Ovary (tissue), 9 donors: ENCODE results near the gene ABCF2. TPM values are rescaled to one million over a fixed set of nuclear protein-coding genes. Genes with fewer than 3 reads are reported as not detected.

Experiments used
- DNase-seq, 5 donors: peaks; one replicate each; pipeline ENCODE4 v3.0.0-alpha.2; 2019 to 2020
- H3K27ac ChIP-seq, 2 donors: fragments of 200-600 bp; one replicate each; pipeline versions ENCODE4 v1.5.1 to v1.8.0; 2019 to 2022
- H3K27me3 ChIP-seq: fragments of 200-600 bp; one replicate; pipeline ENCODE4 v1.8.0; 2022
- H3K36me3 ChIP-seq: fragments of 200-600 bp; sonication (generic); one replicate; pipeline ENCODE4 v1.5.1; 2019
- H3K4me1 ChIP-seq: one replicate; pipeline ENCODE4 v1.8.1; 2013; ENCODE audit warnings: mild to moderate bottlenecking, moderate library complexity; ENCODE audit not compliant: insufficient read depth
- H3K4me3 ChIP-seq: fragments of 200-600 bp; sonication (generic); one replicate; pipeline ENCODE4 v1.5.1; 2017
- H3K9me3 ChIP-seq, 2 donors: fragments of 200-600 bp in 1 of 2; sonication (generic) in 1 of 2; one replicate each; pipeline versions ENCODE4 v1.5.1 to v1.8.1; 2013 to 2019; ENCODE audit warnings: mild to moderate bottlenecking in 1 of 2, moderate library complexity in 1 of 2
- EP300 ChIP-seq: sonication (generic); formaldehyde crosslinking; IDR thresholded peaks from one replicate; pipeline ENCODE4 v1.6.1; 2017; ENCODE audit warnings: antibody characterized with exemption
- POLR2A ChIP-seq: fragments of 450-650 bp; IDR thresholded peaks from one replicate; pipeline ENCODE4 v1.6.1; 2017; ENCODE audit warnings: antibody characterized with exemption, mild to moderate bottlenecking, moderate library complexity
- WGBS, 3 donors: extraction: QIAGEN DNeasy Blood & Tissue Kit in 1 of 3; methylation state at CpG; one replicate each; pipeline versions ENCODE4 v1.1.5 to v1.1.7; 2013 to 2017; 5-methylcytosine and 5-hydroxymethylcytosine counted together
- intact Hi-C, 4 donors: fragments of 100-400 bp; cut with DNase I; formaldehyde crosslinking; loops; one replicate each; pipeline versions ENCODE4 v1.11.0 to v1.15.1; 2022 to 2023
- polyA plus RNA-seq, 2 donors: library from polyadenylated mRNA; stranded (reverse); fragments of 200-250 nt in 1 of 2; fragments of 350-450 nt in 1 of 2; fragmentation: Illumina TruSeq in 1 of 2; extraction: RNeasy Lipid Tissue Mini Kit (QIAGEN cat#74804) in 1 of 2; gene quantifications; one replicate each; pipeline ENCODE4 v1.2.3, GENCODE V29; 2013 to 2014
- total RNA-seq, 7 donors: library from RNA; depleted of rRNA in 2 of 7; stranded (reverse); fragments of >200 nt in 2 of 7; fragmentation: NEBNext Ultra II Directional in 3 of 7; extraction: Animal tissue kit (Norgen Biotek cat#: 25700) in 3 of 7; gene quantifications; one replicate each; pipeline versions ENCODE4 v1.1.0 to v1.2.4, GENCODE V29; 2016 to 2023
- TF ChIP-seq, protein P1 (sequence below), 3 donors: fragments of 450-650 bp in 2 of 3; fragments of 200-600 bp in 1 of 3; IDR thresholded peaks; one replicate each; pipeline versions ENCODE4 v1.5.1 to v1.8.0; 2016 to 2022; ENCODE audit warnings: antibody characterized with exemption in 3 of 3, mild to moderate bottlenecking in 1 of 3
- donor health status: DM: no; HTN: no; CAD: no; lungs with moderate emphysema.
- donor health status: DM: no; HTN: no; CAD: no.
- donor health status: Bipolar disorder and iron deficiency.
- donor health status: DM: yes; HTN: yes; CAD: no.
- donor health status: DM: no; HTN: no; CAD: no.
- donor health status: DM: yes; HTN: yes; CAD: no.

Gene ABCF2
- total and polyA plus RNA-seq, 9 donors, result 13.6 to 40.3 (median 27.6) TPM

- Histone ChIP-seq H3K9me3 (no peaks in the 10 kb centered on the region), H3K27ac (no peak overlapping the region), H3K27me3 (no peaks in the 10 kb centered on the region), H3K36me3 (no peaks in the 10 kb centered on the region), H3K4me1 (peaks cover 7% of the 10 kb centered on the region), H3K4me3 (no peak overlapping the region)
- WGBS, 3 donors, result 83 to 90% (median 87%) methylated on average over 27 to 28 of the region's 28 CpGs
- intact Hi-C loops, result no loop called here
- TF ChIP-seq EP300 (no peak), POLR2A (no peak)
- TF ChIP-seq, protein P1, sequence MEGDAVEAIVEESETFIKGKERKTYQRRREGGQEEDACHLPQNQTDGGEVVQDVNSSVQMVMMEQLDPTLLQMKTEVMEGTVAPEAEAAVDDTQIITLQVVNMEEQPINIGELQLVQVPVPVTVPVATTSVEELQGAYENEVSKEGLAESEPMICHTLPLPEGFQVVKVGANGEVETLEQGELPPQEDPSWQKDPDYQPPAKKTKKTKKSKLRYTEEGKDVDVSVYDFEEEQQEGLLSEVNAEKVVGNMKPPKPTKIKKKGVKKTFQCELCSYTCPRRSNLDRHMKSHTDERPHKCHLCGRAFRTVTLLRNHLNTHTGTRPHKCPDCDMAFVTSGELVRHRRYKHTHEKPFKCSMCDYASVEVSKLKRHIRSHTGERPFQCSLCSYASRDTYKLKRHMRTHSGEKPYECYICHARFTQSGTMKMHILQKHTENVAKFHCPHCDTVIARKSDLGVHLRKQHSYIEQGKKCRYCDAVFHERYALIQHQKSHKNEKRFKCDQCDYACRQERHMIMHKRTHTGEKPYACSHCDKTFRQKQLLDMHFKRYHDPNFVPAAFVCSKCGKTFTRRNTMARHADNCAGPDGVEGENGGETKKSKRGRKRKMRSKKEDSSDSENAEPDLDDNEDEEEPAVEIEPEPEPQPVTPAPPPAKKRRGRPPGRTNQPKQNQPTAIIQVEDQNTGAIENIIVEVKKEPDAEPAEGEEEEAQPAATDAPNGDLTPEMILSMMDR (IDR thresholded peaks at IDR 0.05), result no peak
- DNase-seq, result no peak
Observed at GRCh38 chr7:151235091-151235787, 8.2 kb upstream of the ABCF2 start.

DNA sequence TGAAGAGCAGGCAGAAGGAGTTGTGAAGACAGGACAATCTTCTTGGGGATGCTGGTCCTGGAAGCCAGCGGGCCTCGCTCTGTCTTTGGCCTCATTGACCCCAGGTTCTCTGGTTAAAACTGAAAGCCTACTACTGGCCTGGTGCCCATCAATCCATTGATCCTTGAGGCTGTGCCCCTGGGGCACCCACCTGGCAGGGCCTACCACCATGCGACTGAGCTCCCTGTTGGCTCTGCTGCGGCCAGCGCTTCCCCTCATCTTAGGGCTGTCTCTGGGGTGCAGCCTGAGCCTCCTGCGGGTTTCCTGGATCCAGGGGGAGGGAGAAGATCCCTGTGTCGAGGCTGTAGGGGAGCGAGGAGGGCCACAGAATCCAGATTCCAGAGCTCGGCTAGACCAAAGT, 6.8 kb upstream of the ABCF2 start:
- DNase-seq, result no peak

DNA sequence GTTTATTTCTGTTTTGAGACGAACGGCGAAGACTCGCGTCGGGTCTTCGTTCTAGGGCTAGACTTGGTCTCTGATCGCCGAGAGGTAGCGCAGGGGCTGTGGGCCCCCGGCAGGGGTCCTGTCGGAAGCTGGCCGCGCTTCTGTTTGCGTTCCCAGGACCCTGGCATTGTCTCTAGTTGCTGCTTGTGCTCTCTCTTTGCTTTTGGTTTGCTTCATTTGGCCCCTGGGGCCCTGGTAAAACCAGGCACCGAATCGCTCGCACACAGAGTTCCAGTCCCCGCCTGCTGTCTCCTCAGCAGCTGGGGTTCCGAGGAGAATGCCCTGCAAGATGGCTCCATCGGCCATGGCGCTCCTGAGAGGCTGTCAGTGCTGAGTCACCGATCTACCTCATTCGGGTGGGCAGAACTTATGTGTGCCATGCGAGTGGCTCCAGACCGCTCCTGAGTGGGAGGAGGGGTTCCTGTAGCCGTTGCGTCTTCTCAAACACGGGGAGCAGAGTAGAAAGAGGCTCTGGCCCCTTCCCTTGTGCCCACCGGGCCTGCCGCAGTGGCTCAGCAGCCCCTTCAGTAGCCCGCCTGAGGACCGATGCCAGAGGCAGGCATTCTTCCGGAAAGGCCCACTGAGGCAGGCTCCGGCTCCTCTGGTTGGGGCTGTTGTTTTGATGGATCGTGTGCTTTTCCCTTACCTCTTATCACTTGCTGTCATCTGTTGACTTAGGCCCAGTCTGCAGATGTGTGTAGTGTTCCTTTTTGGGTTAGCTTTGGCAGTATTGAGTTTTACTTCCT, 6.1 kb upstream of the ABCF2 start:
- intact Hi-C loops, result no loop called here
- peaks cover 7% of the 10 kb centered on the region for H3K4me1 ChIP-seq
- 5 to 11% (median 7%) methylated on average over 24 to 36 of the region's 36 CpGs for WGBS, 3 donors
- peak overlapping the region; percentile 96 for H3K4me3 ChIP-seq
- no peaks in the 10 kb centered on the region for H3K9me3 ChIP-seq
- TF ChIP-seq POLR2A (no peak), EP300 (no peak)
- TF ChIP-seq, protein P1 (IDR thresholded peaks at IDR 0.05), result no peak
- H3K27me3 ChIP-seq, result no peaks in the 10 kb centered on the region
- H3K27ac ChIP-seq, result peak overlapping the region; percentile 21 to 41
- H3K36me3 ChIP-seq, result no peaks in the 10 kb centered on the region
- peak in 2 of 5 donors; percentile 49 to 56 for DNase-seq

More for the DNA sequence above, 6.8 kb upstream of the ABCF2 start:
- 71 to 86% (median 74%) methylated on average over 9 of the region's 9 CpGs for WGBS, 3 donors
- H3K27ac ChIP-seq, result no peak overlapping the region
- intact Hi-C loops, result no loop called here
- no peak overlapping the region for H3K4me3 ChIP-seq
- H3K4me1 ChIP-seq, result peaks cover 7% of the 10 kb centered on the region
- no peaks in the 10 kb centered on the region for H3K27me3 ChIP-seq
- TF ChIP-seq POLR2A, result no peak
- no peak for TF ChIP-seq EP300
- TF ChIP-seq, protein P1 (IDR thresholded peaks at IDR 0.05), result no peak
- H3K36me3 ChIP-seq, result no peaks in the 10 kb centered on the region
- no peaks in the 10 kb centered on the region for H3K9me3 ChIP-seq

GRCh38 chr7:151232091-151232916, 5.3 kb upstream of the ABCF2 start, which contains the start of gene CHPF2:
Gene CHPF2 (plus strand): TSS chr7:151232483. CDS start chr7:151234012, 1,529 bp downstream.
- Histone ChIP-seq H3K4me3 (peak within 1 kb of the TSS; percentile 96), H3K9me3 (no peaks in the 10 kb centered on the region), H3K27ac (peak within 1 kb of the TSS; percentile 21 to 41), H3K27me3 (no peaks in the 10 kb centered on the region), H3K36me3 (no peaks in the 10 kb centered on the region), H3K4me1 (peaks cover 7% of the 10 kb centered on the region)
- TF ChIP-seq, protein P1 (IDR thresholded peaks at IDR 0.05), result no peak
- TF ChIP-seq POLR2A, result peak; percentile 61
- DNase-seq, result peak; percentile 88 to 94 (median 92)
- intact Hi-C loops, result no loop called here
- WGBS, 3 donors, result 1 to 2% (median 1%) methylated on average over 56 to 79 of the region's 79 CpGs
